ENCODE results near the gene FUS.

DNA sequence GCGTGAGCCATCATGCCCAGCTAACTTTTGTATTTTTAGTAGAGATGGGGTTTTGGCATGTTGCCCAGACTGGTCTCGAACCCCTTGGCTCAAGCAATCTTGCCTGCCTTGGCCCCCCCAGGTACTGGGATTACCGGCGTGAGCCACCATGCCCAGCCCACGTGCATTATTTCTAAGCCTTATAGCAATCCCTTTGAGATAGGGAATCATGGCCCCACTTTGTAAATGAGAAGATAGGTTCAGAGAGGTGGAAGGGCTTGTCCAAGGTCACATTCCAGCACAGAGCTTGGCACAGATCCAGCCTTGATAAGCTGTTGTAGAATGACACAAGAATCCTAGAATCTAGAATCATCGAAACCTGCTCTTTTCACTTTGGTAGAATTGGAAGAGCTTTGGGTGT lies 26.8 kb downstream of the FUS start:
- TF ChIP-seq CTCF (IDR thresholded peaks at IDR 0.05) = no peak
- no peak for TF ChIP-seq POLR2AphosphoS5 (IDR thresholded peaks at IDR 0.05)
- TF ChIP-seq POLR2A (IDR thresholded peaks at IDR 0.05) = no peak

Measured in prostate gland (tissue), 2 donors.